HS-5 (cell line): ENCODE measurements around the gene NEU4.

ENCODE experiments used
- DNase-seq: peaks from one replicate; pipeline ENCODE4 v3.0.0-alpha.2; 2012; ENCODE audit warnings: low read depth

Gene NEU4

GRCh38 chr2:241865957-241866789 is 57.2 kb downstream of the NEU4 start:
- no peak for DNase-seq
